GM19468 (cell line): ENCODE measurements around the gene C12orf42.
"Not testable (repeated sequence)": the region's sequence is repeated elsewhere in the genome, so short reads cannot be mapped to it uniquely, and the experiment has no call there.

Experiments
- ATAC-seq: cut with Tn5 transposase; IDR thresholded peaks from one replicate; pipeline ENCODE4 v1.9.1; 2021; ENCODE audit warnings: mild to moderate bottlenecking, moderate library complexity, moderate number of reproducible peaks; ENCODE audit not compliant: unreplicated experiment; ENCODE audit errors: extremely low read depth

C12orf42 gene

GRCh38 chr12:103499571-103499970, 3.8 kb upstream of the C12orf42 start:
- ATAC-seq: no peak

- ATAC-seq: no peak
Measured at GRCh38 chr12:103498990-103499389, 3.2 kb upstream of the C12orf42 start.

DNA sequence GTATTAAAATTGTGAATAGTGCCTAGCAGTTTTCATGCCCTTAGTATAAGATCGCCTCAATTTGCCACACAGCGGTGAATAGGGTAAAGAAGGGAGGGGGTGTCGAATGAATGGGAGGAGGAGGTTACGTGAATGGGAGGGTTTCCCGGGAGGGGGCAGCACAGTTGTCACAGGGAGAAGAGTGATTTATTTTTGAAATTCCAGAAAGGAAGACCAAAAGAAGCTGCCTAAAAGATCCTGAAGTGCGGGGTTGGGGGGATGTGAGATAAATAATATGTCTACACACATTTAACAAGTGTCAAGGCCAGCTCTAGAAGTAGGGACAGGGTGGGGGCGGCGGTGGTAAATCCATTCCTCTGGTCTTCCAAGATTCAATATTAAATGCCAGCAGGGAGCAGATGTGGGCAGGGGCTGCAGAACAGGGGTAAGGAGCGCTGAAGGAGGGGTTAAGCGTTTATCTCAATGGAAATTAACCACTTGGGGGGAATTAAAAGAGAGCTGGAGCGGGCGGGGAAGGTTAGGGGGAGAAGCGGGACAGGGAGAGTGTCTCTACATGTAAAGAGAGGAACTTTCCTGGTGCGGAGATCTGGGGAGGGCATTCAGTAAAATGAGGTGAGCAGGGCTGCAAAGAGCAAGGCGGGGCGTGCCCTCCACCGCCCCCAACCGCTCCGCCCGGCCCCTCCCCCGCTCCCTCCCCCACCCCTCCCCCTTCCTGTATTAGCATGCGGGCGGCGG, 867 bp downstream of the C12orf42 start:
- no peak for ATAC-seq

DNA sequence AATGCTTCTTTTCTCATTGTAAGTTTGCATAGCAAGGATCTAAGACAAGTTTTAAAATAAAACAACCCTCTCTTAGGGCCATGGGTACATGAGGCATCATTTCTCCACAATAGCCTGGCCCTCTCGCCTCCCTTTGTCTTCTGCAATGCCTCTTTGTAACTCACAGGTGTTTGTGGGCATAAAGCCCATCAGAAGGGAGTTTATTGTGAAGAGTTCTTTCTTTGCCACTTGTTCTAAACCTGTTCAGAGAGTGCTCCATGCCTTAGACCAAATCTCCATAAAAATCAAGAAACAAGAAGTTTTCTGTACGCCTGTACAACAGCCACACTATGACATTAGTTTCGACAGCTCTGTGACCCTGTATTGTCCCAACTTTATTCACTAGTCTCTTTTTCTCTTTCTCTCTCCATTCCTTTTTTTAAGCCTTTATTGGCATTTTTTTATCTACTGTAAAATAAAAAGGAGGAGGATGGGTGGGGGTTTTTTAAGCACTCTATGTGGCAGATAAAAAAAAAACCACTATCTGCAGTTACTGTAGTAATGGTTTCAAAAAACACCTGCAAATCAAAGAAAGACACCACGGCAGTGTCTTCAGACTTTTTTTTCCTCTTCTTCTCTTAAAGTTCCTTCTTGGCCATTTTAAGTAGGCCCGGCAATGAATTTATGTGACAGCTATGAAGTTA, 1.6 kb downstream of the C12orf42 start:
- ATAC-seq: no peak

GRCh38 chr12:103493199-103493598, 2.6 kb downstream of the C12orf42 start:
- no peak for ATAC-seq

- ATAC-seq: no peak
Measured at GRCh38 chr12:103482365-103482764, 13.4 kb downstream of the C12orf42 start.

GRCh38 chr12:103475073-103475472, 20.7 kb downstream of the C12orf42 start:
- ATAC-seq: no peak

GRCh38 chr12:103470664-103471063, 25.1 kb downstream of the C12orf42 start:
- no peak for ATAC-seq

DNA sequence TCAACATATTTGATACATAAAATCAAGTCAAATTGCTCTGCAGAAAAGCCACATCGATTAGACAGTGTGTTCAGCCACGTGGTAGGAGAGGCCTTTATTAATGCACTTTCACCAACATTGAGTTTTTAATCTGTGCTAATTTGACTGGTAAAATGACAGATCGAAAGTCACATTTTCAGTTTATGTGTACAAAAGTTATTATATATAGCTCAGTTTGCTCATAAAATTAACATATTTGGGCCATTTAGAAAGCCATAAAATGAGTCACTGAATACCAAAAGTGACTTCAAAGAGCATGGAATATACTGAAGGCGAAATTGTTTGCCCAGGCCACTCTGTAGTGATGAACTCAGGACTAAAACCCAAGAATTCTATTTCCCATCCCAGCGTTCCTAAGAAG, 26.0 kb downstream of the C12orf42 start:
- no peak for ATAC-seq

GRCh38 chr12:103468837-103469236, 26.9 kb downstream of the C12orf42 start:
- ATAC-seq: no peak

DNA sequence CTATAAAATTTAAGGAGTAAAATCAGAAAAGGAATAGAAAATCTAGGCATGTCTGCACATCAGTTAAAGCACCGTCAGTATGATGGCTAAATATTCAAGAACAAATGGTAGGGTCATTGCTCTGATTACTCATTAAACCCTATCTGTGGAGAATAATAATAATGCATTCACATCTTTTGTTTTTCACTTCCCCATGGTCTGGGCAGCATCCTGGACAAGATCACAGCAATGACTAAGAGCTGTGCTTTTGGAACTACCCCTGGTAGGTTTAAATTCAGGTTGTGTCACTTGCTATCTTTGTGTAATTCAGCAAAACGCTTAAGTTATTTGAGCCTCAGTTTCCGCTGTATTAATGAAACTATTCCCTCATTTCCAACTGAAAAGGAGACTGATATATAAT, 33.1 kb downstream of the C12orf42 start:
- peak; percentile 81 for ATAC-seq

- ATAC-seq: no peak
Measured at GRCh38 chr12:103457471-103457870, 38.3 kb downstream of the C12orf42 start.

DNA sequence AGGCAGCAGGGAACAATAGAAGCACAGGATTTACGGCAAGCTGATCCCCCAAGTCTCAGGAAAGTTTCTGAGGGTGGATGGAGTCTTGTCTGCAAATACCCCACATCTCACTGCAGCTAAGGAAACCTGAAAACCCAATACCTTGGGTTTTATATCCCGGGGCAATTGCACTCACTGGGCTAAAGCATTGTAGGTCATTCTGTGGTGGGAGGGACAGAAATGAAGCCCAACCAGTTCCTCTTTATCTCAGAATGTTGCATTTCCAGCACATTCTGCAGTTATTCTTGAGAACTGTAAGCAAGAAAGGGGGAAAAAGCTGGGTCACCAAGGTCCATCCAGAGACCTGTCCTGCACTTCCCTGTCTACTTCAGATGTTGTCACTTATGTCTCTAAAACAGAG, 39.8 kb downstream of the C12orf42 start:
- no peak for ATAC-seq

- peak; percentile 30 for ATAC-seq
Measured at GRCh38 chr12:103455020-103455763, 40.6 kb downstream of the C12orf42 start.

GRCh38 chr12:103444983-103445382, 50.8 kb downstream of the C12orf42 start:
- no peak for ATAC-seq

- no peak for ATAC-seq
Measured at GRCh38 chr12:103442822-103443221, 52.9 kb downstream of the C12orf42 start.

- no peak for ATAC-seq
Measured at GRCh38 chr12:103442182-103442555, 53.6 kb downstream of the C12orf42 start.

DNA sequence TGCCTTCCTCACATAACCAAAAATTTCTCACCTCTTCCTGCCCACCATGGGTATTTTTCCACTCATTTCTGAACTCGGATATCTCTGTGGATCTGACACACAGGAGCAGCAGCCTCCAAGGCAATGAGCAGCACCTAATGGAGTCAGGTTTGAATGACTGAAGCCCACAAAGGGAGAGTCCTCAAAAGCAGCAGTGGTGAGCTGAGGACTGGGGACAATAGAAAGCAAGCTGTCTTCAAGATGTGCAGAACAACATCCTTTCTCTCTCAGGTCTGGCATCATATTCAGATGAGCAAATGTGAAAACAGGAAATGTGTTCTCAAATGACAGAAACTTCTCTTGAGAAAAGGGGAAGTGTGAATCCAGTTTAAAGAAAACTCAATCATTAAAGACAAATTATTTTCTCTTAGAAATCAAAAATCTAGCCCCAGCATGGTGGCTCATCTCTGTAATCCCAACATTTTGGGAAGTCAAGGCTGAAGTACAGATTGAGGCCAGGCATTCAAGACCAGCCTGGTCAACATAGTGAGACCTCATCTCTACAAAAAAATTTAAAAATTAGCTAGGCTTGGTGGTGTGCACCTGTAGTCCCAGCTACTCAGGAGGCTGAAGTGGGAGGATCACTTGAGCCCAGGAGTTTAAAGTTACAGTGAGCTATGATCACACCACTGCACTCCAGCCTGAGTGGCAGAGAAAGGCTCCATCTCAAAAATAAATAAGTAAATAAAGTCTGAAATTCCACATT, 54.2 kb downstream of the C12orf42 start:
- peak; percentile 97 for ATAC-seq

GRCh38 chr12:103434165-103435105, 61.3 kb downstream of the C12orf42 start:
- ATAC-seq: not testable (repeated sequence)
